CD14-positive monocyte (primary cell): Measurements from ENCODE around the gene IL13. TPM values are rescaled to one million over a fixed set of nuclear protein-coding genes. Genes with fewer than 3 reads are reported as not detected.

Experiments used
- DNase-seq, 3 donors: peaks; one replicate each; pipeline ENCODE4 v3.0.0-alpha.2; 2011 to 2022
- H2AFZ ChIP-seq: 2 replicates; pipeline ENCODE4 v1.6.0; 2012; ENCODE audit warnings: mild to moderate bottlenecking, low read depth, low read length, inconsistent platforms; ENCODE audit not compliant: insufficient read depth, poor library complexity, severe bottlenecking
- H3K27ac ChIP-seq, 2 donors: 1 replicate in 1 of 2; 2 replicates in 1 of 2; pipeline ENCODE4 v1.5.1; 2012 to 2013; ENCODE audit warnings: low read length in 2 of 2, control low read depth in 1 of 2, inconsistent platforms in 1 of 2, low read depth in 1 of 2, mild to moderate bottlenecking in 1 of 2
- H3K27me3 ChIP-seq, 2 donors: one replicate each; pipeline versions ENCODE4 v1.6.0 to v1.6.1; 2011 to 2013; ENCODE audit warnings: low read length in 2 of 2; ENCODE audit not compliant: control insufficient read depth in 2 of 2, insufficient read depth in 2 of 2
- H3K36me3 ChIP-seq, 2 donors: replicated peaks in 1 of 2; 1 replicate in 1 of 2; 2 replicates in 1 of 2; pipeline versions ENCODE4 v1.5.1 to v1.6.1; 2012 to 2013; ENCODE audit warnings: low read length in 2 of 2, control low read depth in 1 of 2, inconsistent platforms in 1 of 2, mild to moderate bottlenecking in 1 of 2; ENCODE audit not compliant: insufficient read depth in 2 of 2, control insufficient read depth in 1 of 2
- H3K4me1 ChIP-seq, 2 donors: 1 replicate in 1 of 2; 2 replicates in 1 of 2; pipeline versions ENCODE4 v1.5.1 to v1.6.1; 2012 to 2013; ENCODE audit warnings: low read length in 2 of 2, control low read depth in 1 of 2, inconsistent platforms in 1 of 2, mild to moderate bottlenecking in 1 of 2, moderate library complexity in 1 of 2; ENCODE audit not compliant: insufficient read depth in 2 of 2, control insufficient read depth in 1 of 2
- H3K4me2 ChIP-seq: replicated peaks from 2 replicates; pipeline ENCODE3; 2012; ENCODE audit warnings: low read length, moderate library complexity, mild to moderate bottlenecking; ENCODE audit not compliant: poor library complexity, severe bottlenecking; ENCODE audit errors: extremely low read depth
- H3K4me3 ChIP-seq, 3 experiments: fragments of 200-600 bp in 1 of 3; sonication (generic) in 1 of 3; replicated peaks in 1 of 3; 1 replicate in 2 of 3; 2 replicates in 1 of 3; pipeline ENCODE4 v1.5.1; 2011 to 2013; ENCODE audit warnings: low read length in 3 of 3, mild to moderate bottlenecking in 3 of 3, control low read depth in 2 of 3, low read depth in 2 of 3, inconsistent platforms in 1 of 3, moderate library complexity in 1 of 3
- H3K79me2 ChIP-seq: 2 replicates; pipeline ENCODE4 v1.6.0; 2012; ENCODE audit warnings: mild to moderate bottlenecking, control low read depth, inconsistent platforms, low read length, moderate library complexity; ENCODE audit not compliant: insufficient read depth
- H3K9ac ChIP-seq: 2 replicates; pipeline ENCODE4 v1.6.0; 2017; ENCODE audit warnings: low read length, mild to moderate bottlenecking; ENCODE audit not compliant: insufficient read depth, poor library complexity, severe bottlenecking
- H3K9me3 ChIP-seq, 2 donors: replicated peaks in 1 of 2; 1 replicate in 1 of 2; 2 replicates in 1 of 2; pipeline versions ENCODE4 v1.5.1 to v1.6.1; 2012 to 2013; ENCODE audit warnings: low read length in 2 of 2, control low read depth in 1 of 2; ENCODE audit not compliant: control insufficient read depth in 1 of 2, insufficient read depth in 1 of 2
- H4K20me1 ChIP-seq: 2 replicates; pipeline ENCODE4 v1.6.0; 2012; ENCODE audit warnings: mild to moderate bottlenecking, low read length, control low read depth, moderate library complexity; ENCODE audit not compliant: insufficient read depth
- H3K27ac Mint-ChIP-seq, 7 donors: one replicate each; pipeline ENCODE4 v1.8.0; 2020; ENCODE audit warnings: mild to moderate bottlenecking in 7 of 7, mixed read lengths in 7 of 7, moderate library complexity in 6 of 7, inconsistent platforms in 2 of 7
- H3K27me3 Mint-ChIP-seq, 3 donors: one replicate each; pipeline ENCODE4 v1.8.0; 2021 to 2022; ENCODE audit warnings: low read depth in 3 of 3, mild to moderate bottlenecking in 3 of 3, mixed read lengths in 3 of 3, moderate library complexity in 3 of 3, inconsistent platforms in 1 of 3
- H3K36me3 Mint-ChIP-seq, 2 donors: one replicate each; pipeline ENCODE4 v1.8.0; 2020; ENCODE audit warnings: mixed read lengths in 2 of 2, inconsistent platforms in 1 of 2, mild to moderate bottlenecking in 1 of 2
- H3K4me1 Mint-ChIP-seq: one replicate; pipeline ENCODE4 v1.8.0; 2020; ENCODE audit warnings: mild to moderate bottlenecking, mixed read lengths
- H3K4me3 Mint-ChIP-seq, 2 donors: one replicate each; pipeline ENCODE4 v1.8.0; 2020; ENCODE audit warnings: mild to moderate bottlenecking in 2 of 2, mixed read lengths in 2 of 2, moderate library complexity in 1 of 2
- H3K9me3 Mint-ChIP-seq, 7 donors: one replicate each; pipeline ENCODE4 v1.8.0; 2020 to 2022; ENCODE audit warnings: mixed read lengths in 7 of 7, mild to moderate bottlenecking in 6 of 7, moderate library complexity in 6 of 7, inconsistent platforms in 2 of 7
- CTCF ChIP-seq: fragments of 200-600 bp; IDR thresholded peaks from one replicate; pipeline ENCODE4 v1.8.0; 2022; ENCODE audit warnings: antibody characterized with exemption, mild to moderate bottlenecking
- WGBS: methylation state at CpG from one replicate; pipeline ENCODE4 v1.1.5; 2013; ENCODE audit warnings: missing lambda C conversion rate; ENCODE audit not compliant: insufficient coverage; 5-methylcytosine and 5-hydroxymethylcytosine counted together
- intact Hi-C, 2 donors: fragments of 100-400 bp; cut with micrococcal nuclease; formaldehyde crosslinking; loops; one replicate each; pipeline versions ENCODE4 v1.15.0 to v1.15.1; 2023
- polyA plus RNA-seq, 3 donors: library from polyadenylated mRNA; depleted of rRNA in 1 of 3; unstranded in 2 of 3; stranded (reverse) in 1 of 3; fragments of 300-500 nt in 2 of 3; fragments of >200 nt in 1 of 3; fragmentation: Illumina TruSeq in 2 of 3; gene quantifications; 1 replicate in 2 of 3; 2 replicates in 1 of 3; pipeline ENCODE4 v1.2.3, GENCODE V29; 2012 to 2021

The IL13 gene
- polyA plus RNA-seq, 3 donors, result not detected

GRCh38 chr5:132692632-132692967, 34.6 kb downstream of the IL13 start:
- no peak for DNase-seq
- no peaks in the 10 kb centered on the region for H4K20me1 ChIP-seq
- H3K36me3 Mint-ChIP-seq, result no peaks in the 10 kb centered on the region
- H3K9me3 ChIP-seq, result no peaks in the 10 kb centered on the region
- peaks cover 14 to 15% of the 10 kb centered on the region in 2 donors for H3K4me1 ChIP-seq
- no peak overlapping the region for H3K27ac ChIP-seq
- no peaks in the 10 kb centered on the region for H3K9me3 Mint-ChIP-seq
- no peaks in the 10 kb centered on the region for H3K27me3 ChIP-seq
- H3K9ac ChIP-seq, result no peak overlapping the region
- no peaks in the 10 kb centered on the region for H3K79me2 ChIP-seq
- H3K4me3 ChIP-seq, result no peak overlapping the region
- H3K4me1 Mint-ChIP-seq, result peaks cover 19% of the 10 kb centered on the region
- H3K27ac Mint-ChIP-seq, result no peak overlapping the region
- no peaks in the 10 kb centered on the region for H3K36me3 ChIP-seq
- no peaks in the 10 kb centered on the region for H3K27me3 Mint-ChIP-seq
- no peak overlapping the region for H3K4me3 Mint-ChIP-seq
- no peak overlapping the region for H3K4me2 ChIP-seq
- no peak for TF ChIP-seq CTCF
- intact Hi-C loops, result no loop called here
- no peak overlapping the region for H2AFZ ChIP-seq

GRCh38 chr5:132695956-132696355, 38.0 kb downstream of the IL13 start:
- Histone ChIP-seq H2AFZ (no peak overlapping the region), H3K27me3 (no peaks in the 10 kb centered on the region), H3K79me2 (no peaks in the 10 kb centered on the region), H4K20me1 (no peaks in the 10 kb centered on the region), H3K36me3 (no peaks in the 10 kb centered on the region), H3K9ac (no peak overlapping the region), H3K9me3 (no peaks in the 10 kb centered on the region), H3K4me1 (no peaks in the 10 kb centered on the region), H3K27ac (no peak overlapping the region), H3K4me3 (no peak overlapping the region), H3K4me2 (no peak overlapping the region)
- no peak overlapping the region for H3K27ac Mint-ChIP-seq
- H3K27me3 Mint-ChIP-seq, result peaks cover 0 to 2% (median 0%) of the 10 kb centered on the region in 3 donors
- no peaks in the 10 kb centered on the region for H3K4me1 Mint-ChIP-seq
- peaks cover 0 to 2% of the 10 kb centered on the region in 2 donors for H3K36me3 Mint-ChIP-seq
- no peak for TF ChIP-seq CTCF
- intact Hi-C loops, result no loop called here
- H3K4me3 Mint-ChIP-seq, result no peak overlapping the region
- no CpG with 5 or more reads among the region's 4 CpGs for whole genome bisulfite sequencing
- DNase-seq, result no peak
- H3K9me3 Mint-ChIP-seq, result peaks cover 0 to 2% (median 0%) of the 10 kb centered on the region in 7 donors
